CD4-positive, alpha-beta T cell (primary cell): ENCODE data around the gene NABP1. TPM values are rescaled to one million over a fixed set of nuclear protein-coding genes. Genes with fewer than 3 reads are reported as not detected.

Experiments
- ATAC-seq: fragments of 200-7000 bp; cut with Tn5 transposase; one replicate; pipeline ENCODE4 v1.10.0; 2022; ENCODE audit warnings: mild to moderate bottlenecking; ENCODE audit not compliant: poor library complexity
- CTCF ChIA-PET: fragments of 350-600 bp; sonication (Branson Sonifier 250); formaldehyde crosslinking; loops from one replicate; lab custom pipeline; 2021; ENCODE audit warnings: antibody characterized with exemption, inconsistent platforms; lab: Charles Lee
- POLR2A ChIA-PET: fragments of 350-600 bp; sonication (Branson Sonifier 250); formaldehyde crosslinking; loops from one replicate; lab custom pipeline; 2021; ENCODE audit warnings: antibody characterized with exemption, inconsistent platforms; lab: Charles Lee
- DNase-seq, 14 experiments: peaks; one replicate each; pipeline ENCODE4 v3.0.0-alpha.2; 2013 to 2020; ENCODE audit warnings: mixed read lengths in 2 of 14
- H3K27ac ChIP-seq, 2 donors: one replicate each; pipeline versions ENCODE4 v1.5.1 to v1.7.0; 2013; ENCODE audit warnings: low read length in 2 of 2, low read depth in 1 of 2, mild to moderate bottlenecking in 1 of 2
- H3K27me3 ChIP-seq, 2 experiments: 1 replicate in 1 of 2; 2 replicates in 1 of 2; pipeline versions ENCODE4 v1.6.1 to v1.7.0; 2013; ENCODE audit warnings: low read length in 2 of 2, control low read depth in 1 of 2, mild to moderate bottlenecking in 1 of 2, moderate library complexity in 1 of 2; ENCODE audit not compliant: insufficient read depth in 2 of 2, control insufficient read depth in 1 of 2
- H3K36me3 ChIP-seq: one replicate; pipeline ENCODE4 v1.6.1; 2013; ENCODE audit warnings: low read length, control low read depth; ENCODE audit not compliant: insufficient read depth
- H3K4me1 ChIP-seq: one replicate; pipeline ENCODE4 v1.6.1; 2013; ENCODE audit warnings: low read length, control low read depth; ENCODE audit not compliant: insufficient read depth
- H3K4me3 ChIP-seq: one replicate; pipeline ENCODE4 v1.5.1; 2013; ENCODE audit warnings: mild to moderate bottlenecking, low read length, moderate library complexity
- H3K9me3 ChIP-seq, 2 experiments: 1 replicate in 1 of 2; 2 replicates in 1 of 2; pipeline versions ENCODE4 v1.6.1 to v1.7.0; 2013; ENCODE audit warnings: low read length in 2 of 2, mild to moderate bottlenecking in 2 of 2, control low read depth in 1 of 2, moderate library complexity in 1 of 2; ENCODE audit not compliant: control insufficient read depth in 1 of 2, insufficient read depth in 1 of 2
- H3K27ac Mint-ChIP-seq: one replicate; pipeline ENCODE4 v1.8.0; 2020; ENCODE audit warnings: mixed read lengths
- H3K27me3 Mint-ChIP-seq: one replicate; pipeline ENCODE4 v1.8.0; 2021; ENCODE audit warnings: mixed read lengths
- H3K36me3 Mint-ChIP-seq: one replicate; pipeline ENCODE4 v1.8.0; 2021; ENCODE audit warnings: low read depth, mixed read lengths
- H3K4me1 Mint-ChIP-seq: one replicate; pipeline ENCODE4 v1.8.0; 2021; ENCODE audit warnings: low read depth, mixed read lengths
- H3K4me3 Mint-ChIP-seq: one replicate; pipeline ENCODE4 v1.8.0; 2020; ENCODE audit warnings: mild to moderate bottlenecking, mixed read lengths
- H3K9me3 Mint-ChIP-seq: one replicate; pipeline ENCODE4 v1.8.0; 2020; ENCODE audit warnings: mixed read lengths
- intact Hi-C, 2 experiments: fragments of 100-400 bp; cut with DNase I in 1 of 2; cut with micrococcal nuclease in 1 of 2; formaldehyde crosslinking; loops; one replicate each; pipeline versions ENCODE4 v1.15.1 to v1.9.0; 2023 to 2025; cut with DNase I, micrococcal nuclease
- total RNA-seq, 174 experiments: library from RNA in 2 of 174; stranded (reverse) in 2 of 174; gene quantifications; one replicate each; pipeline ENCODE4 v1.2.3 and lab custom pipeline; 2021 to 2026
- TF ChIP-seq, protein P1 (sequence below): fragments of 200-600 bp; IDR thresholded peaks from one replicate; pipeline ENCODE4 v1.8.0; 2022; ENCODE audit warnings: antibody characterized with exemption, mild to moderate bottlenecking

Gene NABP1
- total RNA-seq, 2 experiments from 2014 or later = 32.0 to 32.9 TPM

DNA sequence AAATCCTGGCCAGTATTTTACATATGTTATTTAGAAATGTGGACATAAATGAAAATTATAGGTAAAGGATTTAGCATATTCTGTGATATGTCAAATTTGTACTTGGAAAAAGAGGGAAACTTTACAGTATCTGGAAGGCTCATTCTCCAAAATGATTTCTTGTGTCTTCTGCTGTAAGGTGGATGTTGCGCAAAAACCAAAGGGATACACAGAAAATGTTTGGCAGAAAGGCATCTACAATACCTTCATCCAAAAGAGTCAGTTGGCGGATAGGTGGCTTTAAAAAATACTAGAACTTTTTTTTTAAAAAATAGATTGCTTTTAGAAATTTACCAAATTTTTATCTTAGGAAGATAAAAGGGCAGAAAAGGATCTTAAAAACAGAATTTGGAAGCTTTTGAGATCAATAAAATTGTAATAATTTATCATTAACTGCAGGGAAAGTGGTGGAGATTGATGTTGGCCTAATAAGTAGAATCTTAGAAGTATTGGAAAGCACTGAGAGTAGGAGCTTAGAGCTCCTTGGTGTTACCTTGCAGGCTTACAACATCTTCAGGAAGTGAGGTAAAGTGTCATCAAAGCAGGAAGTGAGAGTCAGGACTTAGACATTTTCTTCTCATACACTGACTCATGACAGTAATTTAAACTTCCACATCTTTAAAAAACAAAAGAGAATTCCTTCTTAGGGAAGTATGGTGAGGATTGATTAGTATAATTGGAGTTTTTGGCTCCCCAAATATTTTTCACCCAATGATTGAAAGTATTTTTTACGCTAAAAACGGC is 2.1 kb downstream of the NABP1 start:
- CTCF ChIA-PET = interaction anchor here (0.5 kb wide), 1 partner anchor 114 kb away, joined by 3 read pairs; no protein-coding TSS in a partner anchor
- H3K36me3 Mint-ChIP-seq = peaks cover 66% of the 10 kb centered on the region
- H3K4me3 ChIP-seq = peak overlapping the region; percentile 66
- peak overlapping the region; percentile 97 for H3K4me3 Mint-ChIP-seq
- no peaks in the 10 kb centered on the region for H3K9me3 ChIP-seq
- no peaks in the 10 kb centered on the region for H3K27me3 Mint-ChIP-seq
- no peaks in the 10 kb centered on the region for H3K9me3 Mint-ChIP-seq
- H3K36me3 ChIP-seq = peaks cover 38% of the 10 kb centered on the region
- POLR2A ChIA-PET = interaction anchor here (1.1 to 9.2 kb wide), 8 partner anchors 8 to 800 kb away, joined by 3 to 276 read pairs (median 5); no protein-coding TSS in a partner anchor
- peak; percentile 12 for ATAC-seq
- H3K4me1 Mint-ChIP-seq = peaks cover 74% of the 10 kb centered on the region
- intact Hi-C loops = loop anchor here (2.0 to 10.0 kb wide), 8 partner anchors 67 to 1893 kb away; partner anchors contain the start of genes GLS (in 1 of the 2), MFSD6 (in 1 of the 2), NAB1 (in 1 of the 2) and STAT4 (in 1 of the 2)
- TF ChIP-seq, protein P1, sequence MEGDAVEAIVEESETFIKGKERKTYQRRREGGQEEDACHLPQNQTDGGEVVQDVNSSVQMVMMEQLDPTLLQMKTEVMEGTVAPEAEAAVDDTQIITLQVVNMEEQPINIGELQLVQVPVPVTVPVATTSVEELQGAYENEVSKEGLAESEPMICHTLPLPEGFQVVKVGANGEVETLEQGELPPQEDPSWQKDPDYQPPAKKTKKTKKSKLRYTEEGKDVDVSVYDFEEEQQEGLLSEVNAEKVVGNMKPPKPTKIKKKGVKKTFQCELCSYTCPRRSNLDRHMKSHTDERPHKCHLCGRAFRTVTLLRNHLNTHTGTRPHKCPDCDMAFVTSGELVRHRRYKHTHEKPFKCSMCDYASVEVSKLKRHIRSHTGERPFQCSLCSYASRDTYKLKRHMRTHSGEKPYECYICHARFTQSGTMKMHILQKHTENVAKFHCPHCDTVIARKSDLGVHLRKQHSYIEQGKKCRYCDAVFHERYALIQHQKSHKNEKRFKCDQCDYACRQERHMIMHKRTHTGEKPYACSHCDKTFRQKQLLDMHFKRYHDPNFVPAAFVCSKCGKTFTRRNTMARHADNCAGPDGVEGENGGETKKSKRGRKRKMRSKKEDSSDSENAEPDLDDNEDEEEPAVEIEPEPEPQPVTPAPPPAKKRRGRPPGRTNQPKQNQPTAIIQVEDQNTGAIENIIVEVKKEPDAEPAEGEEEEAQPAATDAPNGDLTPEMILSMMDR = no peak
- H3K27me3 ChIP-seq = no peaks in the 10 kb centered on the region
- peak overlapping the region; percentile 90 to 92 for H3K27ac ChIP-seq
- peaks cover 42% of the 10 kb centered on the region for H3K4me1 ChIP-seq
- peak in 4 of 14 experiments; percentile 19 to 85 (median 78) for DNase-seq
- peak overlapping the region; percentile 100 for H3K27ac Mint-ChIP-seq

DNA sequence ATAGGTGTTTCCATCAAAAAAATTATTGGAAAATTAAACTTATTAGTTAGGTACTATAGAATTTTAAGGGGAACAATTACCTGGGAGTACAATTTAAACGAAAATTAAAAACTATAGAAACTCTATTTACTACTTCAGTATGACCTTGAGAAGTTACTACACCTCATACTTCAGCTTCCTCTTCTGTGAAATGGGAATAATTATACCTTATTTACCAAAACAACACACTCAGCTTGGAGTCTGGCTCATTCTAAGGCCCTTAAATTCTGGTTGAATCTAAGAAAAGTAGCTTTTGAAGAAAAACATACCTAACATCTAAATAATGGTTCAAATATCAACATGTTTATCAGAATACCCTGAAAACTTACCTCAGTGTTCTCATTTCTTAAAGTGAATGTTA is 2.7 kb downstream of the NABP1 start:
- POLR2A ChIA-PET = interaction anchor here (1.3 to 9.2 kb wide), 8 partner anchors 8 to 801 kb away, joined by 3 to 276 read pairs (median 7); no protein-coding TSS in a partner anchor
- no peak for ATAC-seq
- H3K4me1 Mint-ChIP-seq = peaks cover 68% of the 10 kb centered on the region
- H3K9me3 ChIP-seq = no peaks in the 10 kb centered on the region
- TF ChIP-seq, protein P1 = no peak
- H3K4me3 Mint-ChIP-seq = peak overlapping the region; percentile 97
- CTCF ChIA-PET = interaction anchor here (0.5 to 1.1 kb wide), 2 partner anchors 62 to 115 kb away, joined by 3 read pairs; no protein-coding TSS in a partner anchor
- peak overlapping the region; percentile 100 for H3K27ac Mint-ChIP-seq
- H3K36me3 Mint-ChIP-seq = peaks cover 73% of the 10 kb centered on the region
- no peaks in the 10 kb centered on the region for H3K9me3 Mint-ChIP-seq
- H3K4me3 ChIP-seq = peak overlapping the region; percentile 66
- H3K27me3 Mint-ChIP-seq = no peaks in the 10 kb centered on the region
- peak overlapping the region in 1 of 2 donors; percentile 25 for H3K27ac ChIP-seq
- DNase-seq = no peak
- no peaks in the 10 kb centered on the region for H3K27me3 ChIP-seq
- peaks cover 38% of the 10 kb centered on the region for H3K4me1 ChIP-seq
- intact Hi-C loops = loop anchor here in 1 of 2 experiments (10.0 kb wide), 2 partner anchors 526 to 656 kb away; partner anchors contain the start of gene STAT4
- H3K36me3 ChIP-seq = peaks cover 44% of the 10 kb centered on the region

- ChIA-PET POLR2A (interaction anchor here (1.7 to 9.2 kb wide), 4 partner anchors 51 to 113 kb away, joined by 3 to 276 read pairs (median 114); no protein-coding TSS in a partner anchor), CTCF (interaction anchor here (1.1 to 1.4 kb wide), 2 partner anchors 9 to 116 kb away, joined by 3 to 4 read pairs; no protein-coding TSS in a partner anchor)
- Histone ChIP-seq H3K4me3 (no peak overlapping the region), H3K9me3 (no peaks in the 10 kb centered on the region), H3K27ac (no peak overlapping the region), H3K27me3 (no peaks in the 10 kb centered on the region), H3K4me1 (peaks cover 23% of the 10 kb centered on the region), H3K36me3 (peaks cover 59% of the 10 kb centered on the region)
- TF ChIP-seq, protein P1 = no peak
- intact Hi-C loops = loop anchor here in 1 of 2 experiments (10.0 kb wide), 2 partner anchors 527 to 657 kb away; partner anchors contain the start of gene STAT4
- DNase-seq = peak in 1 of 14 experiments; percentile 19
- Mint-ChIP-seq H3K36me3 (peaks cover 87% of the 10 kb centered on the region), H3K27me3 (no peaks in the 10 kb centered on the region), H3K4me1 (peaks cover 53% of the 10 kb centered on the region), H3K9me3 (no peaks in the 10 kb centered on the region), H3K27ac (peak overlapping the region; percentile 62), H3K4me3 (peak overlapping the region; percentile 44)
- no peak for ATAC-seq
Measured at GRCh38 chr2:191682126-191682525, 4.2 kb downstream of the NABP1 start.
